GM18502 (cell line): Measurements from ENCODE around the gene FOCAD.
"Not testable (repeated sequence)": the region's sequence is repeated elsewhere in the genome, so short reads cannot be mapped to it uniquely, and the experiment has no call there.

Experiments
- ATAC-seq: cut with Tn5 transposase; IDR thresholded peaks from one replicate; pipeline ENCODE4 v1.9.1; 2021; ENCODE audit warnings: mild to moderate bottlenecking; ENCODE audit not compliant: unreplicated experiment, poor library complexity

The FOCAD gene

GRCh38 chr9:20684035-20684874, at the start of gene FOCAD:
Gene FOCAD (plus strand): TSS chr9:20684259. CDS start chr9:20715354, 31,095 bp downstream.
- peak; percentile 98 for ATAC-seq

GRCh38 chr9:20634895-20635294, 49.2 kb upstream of the FOCAD start:
- no peak for ATAC-seq

- no peak for ATAC-seq
Measured at GRCh38 chr9:20636888-20637440, 47.1 kb upstream of the FOCAD start.

GRCh38 chr9:20640331-20641187, 43.5 kb upstream of the FOCAD start:
- ATAC-seq = peak; percentile 91

GRCh38 chr9:20642045-20642444, 42.0 kb upstream of the FOCAD start:
- ATAC-seq = no peak

GRCh38 chr9:20643660-20644059, 40.4 kb upstream of the FOCAD start:
- no peak for ATAC-seq

GRCh38 chr9:20646656-20647055, 37.4 kb upstream of the FOCAD start:
- no peak for ATAC-seq

- ATAC-seq = no peak
Measured at GRCh38 chr9:20649381-20649780, 34.7 kb upstream of the FOCAD start.

- ATAC-seq = no peak
Measured at GRCh38 chr9:20650313-20650712, 33.7 kb upstream of the FOCAD start.

GRCh38 chr9:20650750-20651299, 33.2 kb upstream of the FOCAD start:
- no peak for ATAC-seq

GRCh38 chr9:20651939-20652338, 32.1 kb upstream of the FOCAD start:
- no peak for ATAC-seq

GRCh38 chr9:20658246-20658667, 25.8 kb upstream of the FOCAD start:
- peak; percentile 9 for ATAC-seq

- peak; percentile 62 for ATAC-seq
Measured at GRCh38 chr9:20658677-20659473, 25.2 kb upstream of the FOCAD start.

- peak; percentile 16 for ATAC-seq
Measured at GRCh38 chr9:20659474-20659967, 24.5 kb upstream of the FOCAD start.

- no peak for ATAC-seq
Measured at GRCh38 chr9:20662156-20662555, 21.9 kb upstream of the FOCAD start.

GRCh38 chr9:20663133-20663532, 20.9 kb upstream of the FOCAD start:
- ATAC-seq = no peak

GRCh38 chr9:20664501-20664900, 19.6 kb upstream of the FOCAD start:
- ATAC-seq = no peak

- no peak for ATAC-seq
Measured at GRCh38 chr9:20670395-20670794, 13.7 kb upstream of the FOCAD start.

- ATAC-seq = no peak
Measured at GRCh38 chr9:20671635-20672034, 12.4 kb upstream of the FOCAD start.

- not testable (repeated sequence) for ATAC-seq
Measured at GRCh38 chr9:20673537-20673936, 10.5 kb upstream of the FOCAD start.
